K562 (cell line): ENCODE measurements around the gene PIGV. TPM values are rescaled to one million over a fixed set of nuclear protein-coding genes. Genes with fewer than 3 reads are reported as not detected.

Experiments used
- ARID3A ChIP-seq: IDR thresholded peaks from 2 replicates; pipeline ENCODE4 v1.6.1; 2012; ENCODE audit warnings: low read depth, low read length, improper control_type of control experiment, borderline replicate concordance
- ARID3B ChIP-seq: fragments of 250-450 bp; sonication (Bioruptor Pico); IDR thresholded peaks from 2 replicates; pipeline ENCODE4 v1.4.0; 2020; ENCODE audit warnings: borderline replicate concordance
- CBFA2T3 ChIP-seq: fragments of 450-650 bp; IDR thresholded peaks from 2 replicates; pipeline ENCODE4 v1.6.1; 2017
- ILF3 ChIP-seq: fragments of 450-650 bp; IDR thresholded peaks from 2 replicates; pipeline ENCODE4 v1.6.1; 2018; ENCODE audit warnings: antibody characterized with exemption, mild to moderate bottlenecking, moderate library complexity, borderline replicate concordance
- NCOR1 ChIP-seq: fragments of 450-650 bp; IDR thresholded peaks from 2 replicates; pipeline ENCODE4 v1.6.1; 2016; ENCODE audit warnings: mild to moderate bottlenecking, moderate library complexity
- NFIX ChIP-seq: fragments of 250-450 bp; sonication (Bioruptor Pico); IDR thresholded peaks from 2 replicates; pipeline ENCODE4 v1.4.0; 2020; ENCODE audit warnings: low read depth, mild to moderate bottlenecking, moderate library complexity
- RBBP5 ChIP-seq: fragments of 200-600 bp; sonication (generic); IDR thresholded peaks from 2 replicates; pipeline ENCODE4 v1.6.1; 2012; ENCODE audit warnings: borderline replicate concordance, mild to moderate bottlenecking, low read length, control low read depth, inconsistent platforms; ENCODE audit not compliant: insufficient read depth, poor library complexity, severe bottlenecking
- RBM15 ChIP-seq: fragments of 200-400 bp; formaldehyde crosslinking; IDR thresholded peaks from 2 replicates; pipeline ENCODE4 v1.6.1; 2018; ENCODE audit warnings: mild to moderate bottlenecking, low read length, moderate library complexity; ENCODE audit not compliant: insufficient read depth
- SMARCC2 ChIP-seq: fragments of 450-650 bp; IDR thresholded peaks from 2 replicates; pipeline ENCODE4 v1.6.1; 2017; ENCODE audit warnings: antibody characterized with exemption, moderate library complexity, mild to moderate bottlenecking, low read depth
- ZBTB26 ChIP-seq: fragments of 450-650 bp; formaldehyde crosslinking; IDR thresholded peaks from 2 replicates; pipeline ENCODE4 v1.4.0; 2022; ENCODE audit warnings: missing genetic modification characterization
- ZNF324 ChIP-seq: fragments of 250-450 bp; sonication (Bioruptor Pico); IDR thresholded peaks from 2 replicates; pipeline ENCODE4 v1.4.0; 2020; ENCODE audit warnings: mild to moderate bottlenecking
- ZNF444 ChIP-seq: fragments of 250-450 bp; sonication (Bioruptor Pico); IDR thresholded peaks from 2 replicates; pipeline ENCODE4 v1.4.0; 2020; ENCODE audit warnings: mild to moderate bottlenecking, moderate library complexity
- ZNF589 ChIP-seq: fragments of 200-800 bp; sonication (Bioruptor generic); IDR thresholded peaks from 2 replicates; pipeline ENCODE4 v1.6.1; 2016; ENCODE audit warnings: low read depth, missing genetic modification characterization, missing compliant biosample characterization
- ZSCAN32 ChIP-seq: fragments of 450-650 bp; formaldehyde crosslinking; IDR thresholded peaks from 2 replicates; pipeline ENCODE4 v1.4.0; 2020; ENCODE audit warnings: mild to moderate bottlenecking, moderate library complexity
- polyA plus RNA-seq, 8 experiments: library from polyadenylated mRNA; depleted of rRNA in 4 of 8; stranded (reverse) in 5 of 8; unstranded in 3 of 8; fragments of >200 nt; fragmentation: Nextera tagmentation in 2 of 8; fragmentation: Illumina TruSeq in 1 of 8; extraction: Ambion mirVana in 2 of 8; extraction: Trizol in 1 of 8; gene quantifications; 2 replicates each; pipeline versions ENCODE4 v1.2.1 to v1.2.3, GENCODE V29; 2011 to 2014; ENCODE audit warnings: inconsistent platforms in 1 of 8, missing spikeins in 1 of 8
- total RNA-seq, 7 experiments: library from RNA; depleted of rRNA in 6 of 7; stranded (reverse); fragments of >200 nt in 6 of 7; fragmentation: Illumina TruSeq in 2 of 7; extraction: Trizol in 2 of 7; gene quantifications; 2 replicates each; pipeline versions ENCODE4 v1.2.1 to v1.2.3, GENCODE V29; 2011 to 2021; ENCODE audit warnings: low replicate concordance in 1 of 7
- TF ChIP-seq, protein P1 (sequence below): fragments of 250-450 bp; sonication (Bioruptor Pico); IDR thresholded peaks from 2 replicates; pipeline ENCODE4 v1.5.0; 2020; ENCODE audit warnings: mild to moderate bottlenecking, borderline replicate concordance
- TF ChIP-seq, protein P2 (sequence below): fragments of 450-650 bp; IDR thresholded peaks from 2 replicates; pipeline ENCODE4 v1.6.1; 2016; ENCODE audit warnings: borderline replicate concordance

The PIGV gene
- total and polyA plus RNA-seq, 9 of the 15 experiments (the other 6 are each of a cell fraction or from before 2014, with no cell fraction given) = 8.4 to 21.8 (median 11.7) TPM

GRCh38 chr1:26786437-26787380, 1.0 kb upstream of the PIGV start (continued):
- TF ChIP-seq ARID3A (no peak; the same call in 1 of the 2 replicates), ZSCAN32 (CRISPR knock-in tag) (peak; percentile 35; the same call in 1 of the 2 replicates), ZNF324 (CRISPR knock-in tag) (no peak), CBFA2T3 (peak; percentile 77), NCOR1 (peak; percentile 67; the same call in 1 of the 2 replicates), RBBP5 (peak; percentile 60), ZBTB26 (CRISPR knock-in tag) (peak; percentile 85; the same call in 1 of the 2 replicates), ZNF589 (peak; percentile 92), ARID3B (CRISPR knock-in tag) (peak; percentile 66; the same call in 1 of the 2 replicates), ZNF444 (CRISPR knock-in tag) (0 out of 2 replicates have a peak, but pooled peaks have one; percentile 24), SMARCC2 (peak; percentile 65; the same call in 1 of the 2 replicates), ILF3 (no peak), NFIX (no peak), RBM15 (no peak)
- TF ChIP-seq, protein P1, sequence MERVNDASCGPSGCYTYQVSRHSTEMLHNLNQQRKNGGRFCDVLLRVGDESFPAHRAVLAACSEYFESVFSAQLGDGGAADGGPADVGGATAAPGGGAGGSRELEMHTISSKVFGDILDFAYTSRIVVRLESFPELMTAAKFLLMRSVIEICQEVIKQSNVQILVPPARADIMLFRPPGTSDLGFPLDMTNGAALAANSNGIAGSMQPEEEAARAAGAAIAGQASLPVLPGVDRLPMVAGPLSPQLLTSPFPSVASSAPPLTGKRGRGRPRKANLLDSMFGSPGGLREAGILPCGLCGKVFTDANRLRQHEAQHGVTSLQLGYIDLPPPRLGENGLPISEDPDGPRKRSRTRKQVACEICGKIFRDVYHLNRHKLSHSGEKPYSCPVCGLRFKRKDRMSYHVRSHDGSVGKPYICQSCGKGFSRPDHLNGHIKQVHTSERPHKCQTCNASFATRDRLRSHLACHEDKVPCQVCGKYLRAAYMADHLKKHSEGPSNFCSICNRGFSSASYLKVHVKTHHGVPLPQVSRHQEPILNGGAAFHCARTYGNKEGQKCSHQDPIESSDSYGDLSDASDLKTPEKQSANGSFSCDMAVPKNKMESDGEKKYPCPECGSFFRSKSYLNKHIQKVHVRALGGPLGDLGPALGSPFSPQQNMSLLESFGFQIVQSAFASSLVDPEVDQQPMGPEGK = 0 out of 2 replicates have a peak, but pooled peaks have one; percentile 27
- TF ChIP-seq, protein P2, sequence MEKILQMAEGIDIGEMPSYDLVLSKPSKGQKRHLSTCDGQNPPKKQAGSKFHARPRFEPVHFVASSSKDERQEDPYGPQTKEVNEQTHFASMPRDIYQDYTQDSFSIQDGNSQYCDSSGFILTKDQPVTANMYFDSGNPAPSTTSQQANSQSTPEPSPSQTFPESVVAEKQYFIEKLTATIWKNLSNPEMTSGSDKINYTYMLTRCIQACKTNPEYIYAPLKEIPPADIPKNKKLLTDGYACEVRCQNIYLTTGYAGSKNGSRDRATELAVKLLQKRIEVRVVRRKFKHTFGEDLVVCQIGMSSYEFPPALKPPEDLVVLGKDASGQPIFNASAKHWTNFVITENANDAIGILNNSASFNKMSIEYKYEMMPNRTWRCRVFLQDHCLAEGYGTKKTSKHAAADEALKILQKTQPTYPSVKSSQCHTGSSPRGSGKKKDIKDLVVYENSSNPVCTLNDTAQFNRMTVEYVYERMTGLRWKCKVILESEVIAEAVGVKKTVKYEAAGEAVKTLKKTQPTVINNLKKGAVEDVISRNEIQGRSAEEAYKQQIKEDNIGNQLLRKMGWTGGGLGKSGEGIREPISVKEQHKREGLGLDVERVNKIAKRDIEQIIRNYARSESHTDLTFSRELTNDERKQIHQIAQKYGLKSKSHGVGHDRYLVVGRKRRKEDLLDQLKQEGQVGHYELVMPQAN = no peak
